ENCODE measurements around the gene LMLN.
"Not testable (repeated sequence)": the region's sequence is repeated elsewhere in the genome, so short reads cannot be mapped to it uniquely, and the experiment has no call there.

Gene LMLN

GRCh38 chr3:197959891-197960693 lies at the start of gene LMLN:
LMLN (plus strand) TSS chr3:197960217; CDS start chr3:197960246, 29 bp downstream.
- DNase-seq: peak; percentile 97

GRCh38 chr3:197912741-197913476 lies 47.1 kb upstream of the LMLN start:
- no peak for DNase-seq

- DNase-seq: no peak
These were observed 46.2 kb upstream of the LMLN start for GRCh38 chr3:197913641-197914380.

GRCh38 chr3:197921429-197922275 lies 38.4 kb upstream of the LMLN start:
- DNase-seq: not testable (repeated sequence)

- DNase-seq: no peak
These were observed 33.6 kb upstream of the LMLN start for GRCh38 chr3:197926418-197926817.

- DNase-seq: not testable (repeated sequence)
These were observed 32.4 kb upstream of the LMLN start for GRCh38 chr3:197927578-197927977.

GRCh38 chr3:197936819-197937384 lies 23.1 kb upstream of the LMLN start:
- DNase-seq: no peak

GRCh38 chr3:197940745-197941384 lies 19.2 kb upstream of the LMLN start:
- no peak for DNase-seq

- DNase-seq: peak; percentile 10
These were observed 17.0 kb upstream of the LMLN start for GRCh38 chr3:197942956-197943556.

- DNase-seq: no peak
These were observed 10.7 kb upstream of the LMLN start for GRCh38 chr3:197949191-197949777.

GRCh38 chr3:197949778-197950676 lies 10.0 kb upstream of the LMLN start, which contains the start of gene RPL35A:
RPL35A (plus strand) TSS chr3:197950190; CDS start chr3:197950968, 778 bp downstream.
- DNase-seq: peak; percentile 98

GRCh38 chr3:197950677-197951061 lies 9.3 kb upstream of the LMLN start:
- DNase-seq: no peak

- DNase-seq: no peak
These were observed 8.5 kb upstream of the LMLN start for GRCh38 chr3:197951392-197951990.

- DNase-seq: no peak
These were observed 7.6 kb upstream of the LMLN start for GRCh38 chr3:197952440-197952839.

- DNase-seq: no peak
These were observed 6.7 kb upstream of the LMLN start for GRCh38 chr3:197953325-197953724.

GRCh38 chr3:197953881-197954280 lies 6.1 kb upstream of the LMLN start:
- no peak for DNase-seq

GRCh38 chr3:197955892-197956477 lies 4.0 kb upstream of the LMLN start:
- no peak for DNase-seq

GRCh38 chr3:197956626-197956988 lies 3.4 kb upstream of the LMLN start:
- no peak for DNase-seq

GRCh38 chr3:197957790-197958133 lies 2.3 kb upstream of the LMLN start:
- no peak for DNase-seq

Data from NCI-H2029 (cell line).